Measurements from ENCODE around the gene ABCA7. TPM values are rescaled to one million over a fixed set of nuclear protein-coding genes. Genes with fewer than 3 reads are reported as not detected.

The ABCA7 gene
- total RNA-seq, 3 donors from 2014 or later (not counting 1 experiment from before 2014, with no cell fraction given), result 73.3 to 149 (median 121) TPM

GRCh38 chr19:1080360-1081161 is 40.7 kb downstream of the ABCA7 start:
- Mint-ChIP-seq H3K4me1 (peaks cover 18 to 25% of the 10 kb centered on the region in 2 donors), H3K4me3 (no peak overlapping the region), H3K36me3 (peaks cover 5% of the 10 kb centered on the region), H3K9me3 (no peaks in the 10 kb centered on the region), H3K27me3 (ENCODE audit: low read depth in 2 of 2) (no peaks in the 10 kb centered on the region), H3K27ac (peak overlapping the region in 1 of 2 donors; percentile 57)
- ATAC-seq, result no peak
- DNase-seq, result peak in 1 of 2 donors; percentile 38
- intact Hi-C loops (cut with micrococcal nuclease), result no loop called here
- H3K4me3 ChIP-seq (ENCODE audit: low read length), result no peak overlapping the region
- H3K4me1 ChIP-seq (ENCODE audit: control insufficient read depth, insufficient read depth, low read length), result peaks cover 72% of the 10 kb centered on the region
- H3K36me3 ChIP-seq (ENCODE audit: control insufficient read depth, insufficient read depth, low read length), result peaks cover 80% of the 10 kb centered on the region
- no peak for TF ChIP-seq CTCF (IDR thresholded peaks at IDR 0.05)
- H3K27me3 ChIP-seq (ENCODE audit: control insufficient read depth, insufficient read depth, low read length), result no peaks in the 10 kb centered on the region
- H3K27ac ChIP-seq (ENCODE audit: low read length), result no peak overlapping the region
- no peaks in the 10 kb centered on the region for H3K9me3 ChIP-seq (ENCODE audit: control insufficient read depth, insufficient read depth, low read length)
- 96% methylated on average over 50 of the region's 50 CpGs for WGBS (ENCODE audit: insufficient coverage)

GRCh38 chr19:1081301-1082164 is 41.6 kb downstream of the ABCA7 start:
- no peak for ATAC-seq
- Histone ChIP-seq H3K27ac (ENCODE audit: low read length) (no peak overlapping the region), H3K4me3 (ENCODE audit: low read length) (no peak overlapping the region), H3K27me3 (ENCODE audit: control insufficient read depth, insufficient read depth, low read length) (no peaks in the 10 kb centered on the region), H3K9me3 (ENCODE audit: control insufficient read depth, insufficient read depth, low read length) (no peaks in the 10 kb centered on the region), H3K36me3 (ENCODE audit: control insufficient read depth, insufficient read depth, low read length) (peaks cover 82% of the 10 kb centered on the region), H3K4me1 (ENCODE audit: control insufficient read depth, insufficient read depth, low read length) (peaks cover 69% of the 10 kb centered on the region)
- Mint-ChIP-seq H3K27ac (peak overlapping the region in 1 of 2 donors; percentile 57), H3K36me3 (no peaks in the 10 kb centered on the region), H3K4me1 (peaks cover 12 to 20% of the 10 kb centered on the region in 2 donors), H3K27me3 (ENCODE audit: low read depth in 2 of 2) (no peaks in the 10 kb centered on the region), H3K4me3 (no peak overlapping the region), H3K9me3 (no peaks in the 10 kb centered on the region)
- WGBS (ENCODE audit: insufficient coverage), result 96% methylated on average over 58 of the region's 58 CpGs
- intact Hi-C loops (cut with micrococcal nuclease), result no loop called here
- DNase-seq, result peak in 1 of 2 donors; percentile 23
- no peak for TF ChIP-seq CTCF (IDR thresholded peaks at IDR 0.05)

GRCh38 chr19:1082165-1082927 is 42.4 kb downstream of the ABCA7 start:
- intact Hi-C loops (cut with micrococcal nuclease), result no loop called here
- no peak overlapping the region for H3K4me3 Mint-ChIP-seq
- peaks cover 69% of the 10 kb centered on the region for H3K4me1 ChIP-seq (ENCODE audit: control insufficient read depth, insufficient read depth, low read length)

More at GRCh38 chr19:1082165-1082927, 42.4 kb downstream of the ABCA7 start:
- no peaks in the 10 kb centered on the region for H3K27me3 ChIP-seq (ENCODE audit: control insufficient read depth, insufficient read depth, low read length)
- DNase-seq, result peak in 1 of 2 donors; percentile 93
- H3K9me3 Mint-ChIP-seq, result no peaks in the 10 kb centered on the region
- no peak overlapping the region for H3K4me3 ChIP-seq (ENCODE audit: low read length)
- H3K4me1 Mint-ChIP-seq, result peaks cover 6 to 14% of the 10 kb centered on the region in 2 donors
- no peaks in the 10 kb centered on the region for H3K9me3 ChIP-seq (ENCODE audit: control insufficient read depth, insufficient read depth, low read length)
- no peaks in the 10 kb centered on the region for H3K27me3 Mint-ChIP-seq (ENCODE audit: low read depth in 2 of 2)
- no peak overlapping the region for H3K27ac Mint-ChIP-seq
- ATAC-seq, result peak; percentile 41 to 67 (median 43)
- 76% methylated on average over 51 of the region's 51 CpGs for WGBS (ENCODE audit: insufficient coverage)
- H3K36me3 Mint-ChIP-seq, result no peaks in the 10 kb centered on the region
- peak overlapping the region; percentile 8 for H3K27ac ChIP-seq (ENCODE audit: low read length)
- H3K36me3 ChIP-seq (ENCODE audit: control insufficient read depth, insufficient read depth, low read length), result peaks cover 87% of the 10 kb centered on the region
- TF ChIP-seq CTCF (IDR thresholded peaks at IDR 0.05), result no peak
